Right cardiac atrium (tissue), 5 donors: Measurements from ENCODE around the gene TMEM106A. TPM values are rescaled to one million over a fixed set of nuclear protein-coding genes. Genes with fewer than 3 reads are reported as not detected.
A peak's percentile ranks its signal among the peaks of the same experiment; 100 is the strongest.
"Not testable (repeated sequence)": the region's sequence is repeated elsewhere in the genome, so short reads cannot be mapped to it uniquely, and the experiment has no call there.

ENCODE experiments used
- ATAC-seq, 2 donors: fragments of 200-7000 bp; cut with Tn5 transposase; one replicate each; pipeline versions ENCODE4 v1.8.0 to v1.9.1; 2020; ENCODE audit warnings: moderate library complexity in 2 of 2, mild to moderate bottlenecking in 1 of 2
- DNase-seq, 3 donors: peaks; one replicate each; pipeline ENCODE4 v3.0.0-alpha.2; 2020
- H3K27ac ChIP-seq: one replicate; pipeline ENCODE4 v1.5.1; 2013; ENCODE audit warnings: mild to moderate bottlenecking, low read length, control low read depth, moderate library complexity
- H3K27me3 ChIP-seq: one replicate; pipeline ENCODE4 v1.6.1; 2013; ENCODE audit not compliant: control insufficient read depth, insufficient read depth
- H3K4me1 ChIP-seq: one replicate; pipeline ENCODE4 v1.6.1; 2013; ENCODE audit warnings: low read length; ENCODE audit not compliant: control insufficient read depth, insufficient read depth
- H3K4me3 ChIP-seq: one replicate; pipeline ENCODE4 v1.5.1; 2013; ENCODE audit warnings: low read length, control low read depth
- H3K9me3 ChIP-seq: one replicate; pipeline ENCODE4 v1.6.1; 2013; ENCODE audit warnings: low read length; ENCODE audit not compliant: control insufficient read depth
- WGBS: extraction: QIAGEN DNeasy Blood & Tissue Kit; methylation state at CpG from one replicate; pipeline ENCODE4 v1.1.7; 2013; 5-methylcytosine and 5-hydroxymethylcytosine counted together
- intact Hi-C, 4 donors: fragments of 100-400 bp; cut with DNase I; formaldehyde crosslinking; loops; one replicate each; pipeline versions ENCODE4 v1.11.0 to v1.14.0; 2022 to 2023
- polyA plus RNA-seq: library from polyadenylated mRNA; stranded (reverse); fragments of 200-250 nt; gene quantifications from one replicate; pipeline ENCODE4 v1.2.3, GENCODE V29; 2013
- total RNA-seq, 4 donors: library from RNA; stranded (reverse); fragmentation: NEBNext Ultra II Directional; extraction: Animal tissue kit (Norgen Biotek cat#: 25700); gene quantifications; one replicate each; pipeline ENCODE4 v1.2.1, GENCODE V29; 2021
- donor health status: healthy with polysubstance abuse.
- donor health status: DM: no; HTN: yes; CAD: no.
- donor health status: DM: no; HTN: no; CAD: no.
- donor health status: DM: no; HTN: yes; CAD: no; lungs with severe emphysema.
- donor health status: DM: yes; HTN: yes; CAD: no.

The TMEM106A gene
- total and polyA plus RNA-seq, 5 donors, result 2.8 to 8.7 (median 6.4) TPM

- intact Hi-C loops, result no loop called here
- ATAC-seq (no peak), DNase-seq (no peak)
- Histone ChIP-seq H3K27me3 (no peaks in the 10 kb centered on the region), H3K4me1 (no peaks in the 10 kb centered on the region), H3K9me3 (no peaks in the 10 kb centered on the region), H3K27ac (no peak overlapping the region), H3K4me3 (no peak overlapping the region)
- WGBS, result 92% methylated on average over 3 of the region's 3 CpGs
These were observed 27.8 kb upstream of the TMEM106A start for GRCh38 chr17:43183921-43184320.

DNA sequence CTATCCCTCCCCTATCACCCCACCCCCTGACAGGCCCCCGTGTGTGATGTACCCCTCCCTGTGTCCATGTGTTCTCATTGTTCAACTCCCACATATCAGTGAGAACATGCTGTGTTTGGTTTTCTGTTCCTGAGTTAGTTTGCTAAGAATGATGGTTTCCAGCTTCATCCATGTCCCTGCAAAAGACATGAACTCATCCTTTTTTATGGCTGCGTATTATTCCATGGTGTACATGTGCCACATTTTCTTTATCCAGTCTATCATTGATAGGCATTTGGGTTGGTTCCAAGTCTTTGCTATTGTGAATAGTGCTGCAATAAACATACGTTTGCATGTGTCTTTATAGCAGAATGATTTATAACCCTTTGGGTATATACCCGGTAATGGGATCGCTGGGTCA, 25.0 kb upstream of the TMEM106A start:
- H3K27me3 ChIP-seq, ATAC-seq, H3K4me1 ChIP-seq, H3K4me3 ChIP-seq, H3K9me3 ChIP-seq, DNase-seq, H3K27ac ChIP-seq, intact Hi-C loops: not testable (repeated sequence)
- 96% methylated on average over 5 of the region's 5 CpGs for WGBS

DNA sequence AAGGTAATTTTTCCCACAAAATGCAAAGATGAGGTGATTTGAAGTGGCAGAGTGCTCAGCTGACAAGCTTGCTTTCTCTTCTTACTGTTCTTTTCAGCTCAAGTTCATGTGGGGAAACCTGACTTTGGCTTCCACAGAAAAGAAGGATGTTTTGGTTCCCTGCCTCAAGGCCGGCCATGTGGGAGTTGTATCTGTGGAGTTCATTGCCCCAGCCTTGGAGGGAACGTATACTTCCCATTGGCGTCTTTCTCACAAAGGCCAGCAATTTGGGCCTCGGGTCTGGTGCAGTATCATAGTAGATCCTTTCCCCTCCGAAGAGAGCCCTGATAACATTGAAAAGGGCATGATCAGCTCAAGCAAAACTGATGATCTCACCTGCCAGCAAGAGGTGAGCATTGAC, 18.4 kb upstream of the TMEM106A start:
- ATAC-seq, result no peak

GRCh38 chr17:43199633-43200032, 12.0 kb upstream of the TMEM106A start:
- Histone ChIP-seq H3K4me1 (no peaks in the 10 kb centered on the region), H3K4me3 (no peak overlapping the region), H3K27ac (no peak overlapping the region), H3K27me3 (no peaks in the 10 kb centered on the region), H3K9me3 (no peaks in the 10 kb centered on the region)
- 86% methylated on average over 2 of the region's 2 CpGs for WGBS
- intact Hi-C loops, result no loop called here
- DNase-seq, result no peak
- ATAC-seq, result no peak

More for the DNA sequence above, 18.4 kb upstream of the TMEM106A start:
- Histone ChIP-seq H3K27me3 (no peaks in the 10 kb centered on the region), H3K9me3 (no peaks in the 10 kb centered on the region), H3K4me3 (no peak overlapping the region), H3K4me1 (no peaks in the 10 kb centered on the region), H3K27ac (no peak overlapping the region)
- WGBS, result 86% methylated on average over 5 of the region's 5 CpGs
- no peak for DNase-seq
- intact Hi-C loops, result no loop called here

- DNase-seq, result no peak
- no peaks in the 10 kb centered on the region for H3K4me1 ChIP-seq
- no peak for ATAC-seq
- no peaks in the 10 kb centered on the region for H3K27me3 ChIP-seq
- no peaks in the 10 kb centered on the region for H3K9me3 ChIP-seq
- H3K27ac ChIP-seq, result no peak overlapping the region
- no peak overlapping the region for H3K4me3 ChIP-seq
- intact Hi-C loops, result no loop called here
- WGBS, result 81% methylated on average over 4 of the region's 4 CpGs
These were observed 11.5 kb upstream of the TMEM106A start for GRCh38 chr17:43200127-43200526.

DNA sequence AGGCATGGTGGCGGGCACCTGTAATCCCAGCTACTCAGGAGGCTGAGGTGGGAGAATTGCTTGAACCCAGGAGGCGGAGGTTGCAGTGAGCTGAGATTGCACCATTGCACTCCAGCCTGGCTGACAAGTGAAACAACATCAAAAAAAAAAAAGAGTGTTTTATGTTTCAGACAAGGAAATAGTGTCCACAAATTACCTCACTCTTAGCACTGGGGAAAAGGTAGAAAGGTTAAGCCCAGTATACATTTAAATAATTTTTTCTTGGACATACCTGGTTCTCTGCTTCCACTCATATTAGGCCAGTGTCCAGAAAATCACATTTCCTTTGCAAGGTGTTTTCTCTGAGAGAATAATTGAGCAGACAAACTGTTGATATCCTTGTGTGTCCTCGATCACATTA, 8.7 kb upstream of the TMEM106A start:
- H3K27me3 ChIP-seq, H3K4me3 ChIP-seq, H3K9me3 ChIP-seq, ATAC-seq, H3K27ac ChIP-seq, intact Hi-C loops, DNase-seq, H3K4me1 ChIP-seq: not testable (repeated sequence)
- WGBS, result 97% methylated on average over 3 of the region's 3 CpGs

GRCh38 chr17:43210576-43210975, 1.1 kb upstream of the TMEM106A start:
- Histone ChIP-seq H3K4me3 (no peak overlapping the region), H3K27me3 (no peaks in the 10 kb centered on the region), H3K27ac (no peak overlapping the region), H3K4me1 (no peaks in the 10 kb centered on the region), H3K9me3 (no peaks in the 10 kb centered on the region)
- DNase-seq (no peak), ATAC-seq (no peak)
- intact Hi-C loops, result loop anchor here in 1 of 4 donors (5.0 kb wide), 1 partner anchor 122 kb away; no protein-coding TSS in a partner anchor
- 72% methylated on average over 3 of the region's 3 CpGs for WGBS

GRCh38 chr17:43211123-43211479, 574 bp upstream of the TMEM106A start:
- H3K27ac ChIP-seq, result peak overlapping the region; percentile 54
- H3K4me1 ChIP-seq, result no peaks in the 10 kb centered on the region
- intact Hi-C loops, result loop anchor here in 1 of 4 donors (5.0 kb wide), 1 partner anchor 121 kb away; no protein-coding TSS in a partner anchor
- WGBS, result 22% methylated on average over 2 of the region's 2 CpGs
- no peaks in the 10 kb centered on the region for H3K27me3 ChIP-seq
- H3K9me3 ChIP-seq, result no peaks in the 10 kb centered on the region
- DNase-seq (no peak), ATAC-seq (no peak)
- H3K4me3 ChIP-seq, result peak overlapping the region; percentile 74

GRCh38 chr17:43212641-43213490, 1.2 kb downstream of the TMEM106A start:
- Histone ChIP-seq H3K27me3 (no peaks in the 10 kb centered on the region), H3K9me3 (no peaks in the 10 kb centered on the region), H3K4me1 (no peaks in the 10 kb centered on the region), H3K27ac (no peak overlapping the region), H3K4me3 (peak overlapping the region; percentile 74)
- ATAC-seq (no peak), DNase-seq (no peak)
- 58% methylated on average over 7 of the region's 7 CpGs for WGBS
- intact Hi-C loops, result loop anchor here in 1 of 4 donors (5.0 kb wide), 1 partner anchor 119 kb away; no protein-coding TSS in a partner anchor

- DNase-seq (no peak), ATAC-seq (no peak)
- Histone ChIP-seq H3K9me3 (no peaks in the 10 kb centered on the region), H3K4me1 (no peaks in the 10 kb centered on the region), H3K27me3 (no peaks in the 10 kb centered on the region), H3K4me3 (no peak overlapping the region), H3K27ac (no peak overlapping the region)
- intact Hi-C loops, result loop anchor here in 1 of 4 donors (5.0 kb wide), 1 partner anchor 119 kb away; no protein-coding TSS in a partner anchor
- 96% methylated on average over 2 of the region's 2 CpGs for WGBS
These were observed 1.9 kb downstream of the TMEM106A start for GRCh38 chr17:43213545-43213944.

- WGBS, result 91% methylated on average over 3 of the region's 3 CpGs
- ATAC-seq (no peak), DNase-seq (no peak)
- H3K27me3 ChIP-seq, result no peaks in the 10 kb centered on the region
- no peaks in the 10 kb centered on the region for H3K9me3 ChIP-seq
- intact Hi-C loops, result no loop called here
- no peak overlapping the region for H3K27ac ChIP-seq
- no peaks in the 10 kb centered on the region for H3K4me1 ChIP-seq
- H3K4me3 ChIP-seq, result no peak overlapping the region
These were observed 3.7 kb downstream of the TMEM106A start for GRCh38 chr17:43215341-43215740.
